Esophagus squamous epithelium (tissue), 5 donors: ENCODE data around the gene GPC6. TPM values are rescaled to one million over a fixed set of nuclear protein-coding genes. Genes with fewer than 3 reads are reported as not detected.

ENCODE experiments used
- DNase-seq: peaks from one replicate; lab custom pipeline; 2025; lab: John Stamatoyannopoulos, UW
- H3K27ac ChIP-seq, 4 donors: fragments of 200-600 bp; sonication (generic); one replicate each; pipeline ENCODE4 v1.5.1; 2016 to 2019; ENCODE audit warnings: mild to moderate bottlenecking in 1 of 4
- H3K27me3 ChIP-seq, 4 donors: fragments of 200-600 bp; sonication (generic); 1 replicate in 3 of 4; 2 replicates in 1 of 4; pipeline versions ENCODE4 v1.5.1 to v1.6.0; 2017 to 2021; ENCODE audit warnings: antibody characterized with exemption in 1 of 4
- H3K36me3 ChIP-seq, 3 donors: fragments of 200-600 bp; sonication (generic); one replicate each; pipeline ENCODE4 v1.5.1; 2016 to 2019
- H3K4me1 ChIP-seq, 3 donors: fragments of 200-600 bp; sonication (generic); one replicate each; pipeline ENCODE4 v1.5.1; 2017 to 2019
- H3K4me3 ChIP-seq, 4 donors: fragments of 200-600 bp; sonication (generic); 1 replicate in 3 of 4; 2 replicates in 1 of 4; pipeline ENCODE4 v1.5.1; 2016 to 2019; ENCODE audit warnings: mild to moderate bottlenecking in 2 of 4, moderate library complexity in 1 of 4
- H3K9me3 ChIP-seq, 3 donors: fragments of 200-600 bp; sonication (generic); one replicate each; pipeline ENCODE4 v1.5.1; 2016 to 2019
- CTCF ChIP-seq, 6 experiments: fragments of 450-650 bp in 4 of 6; fragments of 200-600 bp in 2 of 6; sonication (generic) in 2 of 6; IDR thresholded peaks; one replicate each; pipeline ENCODE4 v1.5.1; 2016 to 2019; ENCODE audit warnings: antibody characterized with exemption in 6 of 6, mild to moderate bottlenecking in 4 of 6, moderate library complexity in 4 of 6
- POLR2A ChIP-seq, 4 donors: fragments of 450-650 bp; IDR thresholded peaks; one replicate each; pipeline ENCODE4 v1.6.1; 2017; ENCODE audit warnings: antibody characterized with exemption in 4 of 4, mild to moderate bottlenecking in 4 of 4, moderate library complexity in 3 of 4
- WGBS, 2 donors: methylation state at CpG; one replicate each; pipeline ENCODE4 v1.1.5; 2018; 5-methylcytosine and 5-hydroxymethylcytosine counted together
- intact Hi-C: fragments of 100-400 bp; cut with DNase I; formaldehyde crosslinking; loops from one replicate; pipeline ENCODE4 v1.15.0; 2022
- total RNA-seq, 4 donors: library from RNA; depleted of rRNA; stranded (reverse); fragments of >200 nt; gene quantifications; one replicate each; pipeline ENCODE4 v1.1.0, GENCODE V29; 2016
- donor health status: DM: yes; HTN: yes; CAD: no.

Gene GPC6
- total RNA-seq, 4 donors from 2014 or later = 0.57 to 8.6 (median 2.6) TPM

DNA sequence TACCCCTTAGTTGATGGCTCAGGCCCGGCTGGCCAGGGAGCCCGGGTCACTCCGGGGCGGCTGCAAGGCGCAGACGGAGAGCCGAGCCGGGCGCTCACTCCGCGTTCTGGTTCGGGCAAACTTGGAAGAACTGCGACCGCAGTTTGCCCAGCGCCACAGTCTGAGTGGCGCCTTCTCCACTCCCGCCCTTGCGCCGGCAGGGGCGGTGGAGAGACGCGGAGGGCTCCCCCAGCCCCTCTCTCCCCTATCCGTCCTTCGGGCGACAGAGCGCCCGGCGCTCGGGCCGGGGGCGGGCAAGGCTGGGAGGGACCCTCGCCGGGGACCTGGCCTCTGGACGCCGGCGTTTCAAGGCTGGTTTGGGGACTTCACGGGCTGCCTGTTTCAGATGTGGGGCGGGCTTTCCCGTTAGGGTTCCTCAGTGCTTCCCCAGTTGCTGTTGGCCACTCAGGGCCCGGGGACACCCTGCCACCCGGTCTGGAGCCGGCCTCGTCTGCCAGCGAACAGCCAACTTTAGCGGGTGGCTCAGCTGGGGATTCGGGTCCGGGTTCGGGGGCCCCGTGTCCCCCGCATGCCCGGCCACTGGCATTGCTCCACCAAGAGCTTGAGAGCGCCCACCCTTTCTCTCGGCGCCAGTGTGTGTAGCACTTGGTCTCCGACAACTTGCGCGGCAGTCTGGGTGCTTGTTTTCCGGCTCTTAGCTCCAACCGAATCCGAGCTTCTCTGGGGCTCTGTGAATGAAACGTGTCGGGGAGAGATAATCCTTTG, 1.5 kb downstream of the GPC6 start:
- H3K27me3 ChIP-seq = peaks cover 0 to 43% (median 0%) of the 10 kb centered on the region in 4 donors
- peak overlapping the region; percentile 21 to 69 (median 50) for H3K4me3 ChIP-seq
- peak overlapping the region; percentile 22 to 84 (median 74) for H3K27ac ChIP-seq
- TF ChIP-seq CTCF (IDR thresholded peaks at IDR 0.05) (no peak), POLR2A (IDR thresholded peaks at IDR 0.05) (peak in 1 of 4 donors; percentile 3)
- intact Hi-C loops = no loop called here
- H3K36me3 ChIP-seq = no peaks in the 10 kb centered on the region
- peaks cover 0 to 26% (median 3%) of the 10 kb centered on the region in 3 donors for H3K4me1 ChIP-seq
- H3K9me3 ChIP-seq = no peaks in the 10 kb centered on the region
- 4 to 17% methylated on average over 6 to 18 of the region's 62 CpGs for WGBS, 2 donors
- DNase-seq = no peak

DNA sequence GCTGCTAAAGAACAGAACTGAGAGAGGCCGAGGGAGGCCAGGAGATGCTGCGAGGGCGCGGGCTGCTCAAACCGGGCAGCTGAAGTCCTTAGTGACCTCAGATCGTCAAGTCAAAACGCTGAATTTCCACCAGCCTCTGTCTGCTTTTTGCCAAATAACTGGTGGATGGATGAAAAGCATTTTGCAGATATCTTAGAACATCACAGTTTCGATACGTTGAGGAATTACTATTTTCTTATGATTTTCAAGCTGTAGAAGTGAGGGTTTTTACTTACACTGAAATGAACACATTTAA, 2.0 kb downstream of the GPC6 start:
- Histone ChIP-seq H3K4me1 (peaks cover 0 to 26% (median 3%) of the 10 kb centered on the region in 3 donors), H3K36me3 (no peaks in the 10 kb centered on the region), H3K4me3 (peak overlapping the region in 3 of 4 donors; percentile 45 to 69 (median 54)), H3K9me3 (no peaks in the 10 kb centered on the region), H3K27me3 (peaks cover 0 to 43% (median 0%) of the 10 kb centered on the region in 4 donors), H3K27ac (peak overlapping the region in 3 of 4 donors; percentile 63 to 84 (median 84))
- no peak for TF ChIP-seq CTCF (IDR thresholded peaks at IDR 0.05)
- no peak for TF ChIP-seq POLR2A (IDR thresholded peaks at IDR 0.05)
- DNase-seq = no peak
- WGBS, 2 donors = 2 to 4% methylated on average over 8 to 9 of the region's 9 CpGs
- intact Hi-C loops = no loop called here

DNA sequence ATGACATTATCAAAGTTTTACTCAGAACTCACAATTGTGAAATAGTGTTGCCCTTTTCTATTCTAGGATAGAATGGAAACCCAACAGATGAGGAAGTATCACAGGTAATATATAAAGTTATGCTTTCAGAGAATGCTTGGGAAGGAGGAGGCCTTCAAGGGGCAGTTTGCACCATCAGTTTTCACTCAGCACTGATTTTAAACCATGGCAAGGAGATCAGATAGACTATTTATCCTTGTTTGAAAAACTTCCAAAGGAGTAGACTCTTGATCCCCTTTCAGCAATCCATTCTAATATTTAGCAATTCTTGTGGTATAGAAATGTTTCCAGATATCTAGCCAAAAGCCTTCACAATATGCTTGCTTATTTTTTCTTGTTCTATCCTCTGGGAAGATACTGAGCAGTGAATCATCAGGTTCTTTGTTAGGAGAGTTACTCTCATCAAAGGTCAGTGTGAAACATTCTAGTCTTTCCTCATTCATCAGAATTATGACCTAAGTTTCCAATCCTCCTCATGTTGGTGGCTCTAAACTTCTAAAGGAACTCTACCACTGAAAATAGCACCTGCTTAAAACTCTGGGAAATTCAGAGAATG, 3.8 kb downstream of the GPC6 start:
- TF ChIP-seq CTCF (IDR thresholded peaks at IDR 0.05) (no peak), POLR2A (IDR thresholded peaks at IDR 0.05) (no peak)
- H3K4me3 ChIP-seq = no peak overlapping the region
- DNase-seq = no peak
- no peaks in the 10 kb centered on the region for H3K36me3 ChIP-seq
- intact Hi-C loops = no loop called here
- no peaks in the 10 kb centered on the region for H3K9me3 ChIP-seq
- peaks cover 0 to 43% (median 0%) of the 10 kb centered on the region in 4 donors for H3K27me3 ChIP-seq
- H3K4me1 ChIP-seq = peaks cover 0 to 26% (median 3%) of the 10 kb centered on the region in 3 donors
- H3K27ac ChIP-seq = peak overlapping the region in 2 of 4 donors; percentile 10 to 40

GRCh38 chr13:93231867-93232266, 5.3 kb downstream of the GPC6 start:
- TF ChIP-seq POLR2A (IDR thresholded peaks at IDR 0.05) (no peak), CTCF (IDR thresholded peaks at IDR 0.05) (no peak)
- DNase-seq = no peak
- H3K4me3 ChIP-seq = no peak overlapping the region
- no peaks in the 10 kb centered on the region for H3K36me3 ChIP-seq
- 63 to 80% methylated on average over 3 of the region's 3 CpGs for WGBS, 2 donors
- peaks cover 0 to 20% (median 1%) of the 10 kb centered on the region in 3 donors for H3K4me1 ChIP-seq
- no peaks in the 10 kb centered on the region for H3K9me3 ChIP-seq
- intact Hi-C loops = no loop called here
- H3K27ac ChIP-seq = no peak overlapping the region
- peaks cover 0 to 29% (median 0%) of the 10 kb centered on the region in 4 donors for H3K27me3 ChIP-seq

- intact Hi-C loops = no loop called here
- 25 to 27% methylated on average over 1 to 2 of the region's 3 CpGs for WGBS, 2 donors
These were observed 7.4 kb downstream of the GPC6 start for GRCh38 chr13:93233997-93234416.

More at GRCh38 chr13:93233997-93234416, 7.4 kb downstream of the GPC6 start:
- H3K4me1 ChIP-seq = no peaks in the 10 kb centered on the region
- no peak overlapping the region for H3K27ac ChIP-seq
- no peak for TF ChIP-seq POLR2A (IDR thresholded peaks at IDR 0.05)
- TF ChIP-seq CTCF (IDR thresholded peaks at IDR 0.05) = no peak
- DNase-seq = no peak
- no peak overlapping the region for H3K4me3 ChIP-seq
- H3K36me3 ChIP-seq = no peaks in the 10 kb centered on the region
- H3K9me3 ChIP-seq = peaks cover 7 to 10% (median 8%) of the 10 kb centered on the region in 3 donors
- peaks cover 0 to 8% (median 0%) of the 10 kb centered on the region in 4 donors for H3K27me3 ChIP-seq
